NCI-H446 treated with DMSO at 0.1 percent for 48 hours (cell line): ENCODE results near the gene GATA1.

Experiments
- DNase-seq: peaks from one replicate; lab custom pipeline; 2025; lab: John Stamatoyannopoulos, UW

GATA1 gene

DNA sequence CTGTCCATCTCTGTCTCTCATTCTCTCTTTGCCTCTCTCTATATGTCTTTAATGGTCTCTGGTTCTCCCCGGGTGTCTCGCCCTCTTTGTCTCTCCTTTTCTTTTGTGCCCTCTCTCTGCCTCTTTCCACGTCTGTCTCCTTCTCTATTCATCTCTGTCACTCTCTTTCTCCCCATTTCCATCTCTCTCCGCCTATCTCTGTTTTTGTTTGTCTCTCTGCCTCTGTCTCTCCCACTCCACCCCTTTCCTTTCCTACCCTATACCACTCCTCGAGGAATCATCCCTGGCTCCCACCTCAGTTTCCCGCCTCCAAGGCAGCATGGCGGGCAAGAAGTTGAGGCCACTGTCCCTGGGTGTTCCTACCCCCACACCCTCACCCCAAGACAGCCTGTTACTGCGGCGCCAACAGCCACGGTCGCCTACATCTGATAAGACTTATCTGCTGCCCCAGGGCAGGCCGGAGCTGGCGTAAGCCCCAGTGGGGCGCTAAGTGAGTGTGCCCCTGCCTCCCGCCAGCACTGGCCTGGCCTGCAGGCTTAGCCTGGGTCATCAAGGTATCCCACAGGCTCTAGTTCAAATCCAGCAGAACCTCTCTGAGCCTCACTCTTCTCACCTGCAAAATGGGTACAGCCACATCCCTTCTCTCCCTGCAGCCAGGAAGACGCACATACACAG is 713 bp upstream of the GATA1 start:
- no peak for DNase-seq

DNA sequence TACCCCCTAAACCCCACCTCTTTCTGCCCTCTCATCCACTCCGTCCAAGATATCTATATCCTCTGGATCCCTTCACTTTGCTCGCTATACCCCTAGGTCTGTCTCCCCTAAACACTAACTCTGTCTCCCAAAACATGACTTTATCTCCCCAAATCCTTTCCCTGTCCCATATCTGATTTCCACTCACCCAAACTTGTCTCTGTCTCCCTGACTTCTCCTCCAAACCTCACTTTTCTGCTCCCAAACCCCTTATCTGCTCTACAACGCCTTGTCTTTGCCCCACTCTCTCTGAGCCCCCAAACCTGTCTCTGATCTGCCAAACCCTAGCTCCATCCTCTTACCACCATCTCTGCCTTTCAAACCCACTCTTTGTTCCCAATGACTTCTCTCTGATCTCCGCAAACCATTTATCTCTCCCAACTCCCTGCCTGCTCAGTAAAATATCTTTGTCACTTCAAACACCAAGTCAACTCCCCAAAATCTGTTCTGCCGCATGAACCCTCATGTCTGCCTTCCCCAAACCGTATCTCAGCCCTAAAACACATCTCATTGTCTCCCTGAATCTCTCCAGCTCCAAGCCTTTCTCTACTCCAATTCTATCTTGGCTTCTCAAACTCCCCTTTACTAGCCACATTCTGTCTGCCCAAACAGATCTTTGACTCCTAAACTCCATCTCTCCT is 575 bp downstream of the GATA1 start:
- DNase-seq = no peak

DNA sequence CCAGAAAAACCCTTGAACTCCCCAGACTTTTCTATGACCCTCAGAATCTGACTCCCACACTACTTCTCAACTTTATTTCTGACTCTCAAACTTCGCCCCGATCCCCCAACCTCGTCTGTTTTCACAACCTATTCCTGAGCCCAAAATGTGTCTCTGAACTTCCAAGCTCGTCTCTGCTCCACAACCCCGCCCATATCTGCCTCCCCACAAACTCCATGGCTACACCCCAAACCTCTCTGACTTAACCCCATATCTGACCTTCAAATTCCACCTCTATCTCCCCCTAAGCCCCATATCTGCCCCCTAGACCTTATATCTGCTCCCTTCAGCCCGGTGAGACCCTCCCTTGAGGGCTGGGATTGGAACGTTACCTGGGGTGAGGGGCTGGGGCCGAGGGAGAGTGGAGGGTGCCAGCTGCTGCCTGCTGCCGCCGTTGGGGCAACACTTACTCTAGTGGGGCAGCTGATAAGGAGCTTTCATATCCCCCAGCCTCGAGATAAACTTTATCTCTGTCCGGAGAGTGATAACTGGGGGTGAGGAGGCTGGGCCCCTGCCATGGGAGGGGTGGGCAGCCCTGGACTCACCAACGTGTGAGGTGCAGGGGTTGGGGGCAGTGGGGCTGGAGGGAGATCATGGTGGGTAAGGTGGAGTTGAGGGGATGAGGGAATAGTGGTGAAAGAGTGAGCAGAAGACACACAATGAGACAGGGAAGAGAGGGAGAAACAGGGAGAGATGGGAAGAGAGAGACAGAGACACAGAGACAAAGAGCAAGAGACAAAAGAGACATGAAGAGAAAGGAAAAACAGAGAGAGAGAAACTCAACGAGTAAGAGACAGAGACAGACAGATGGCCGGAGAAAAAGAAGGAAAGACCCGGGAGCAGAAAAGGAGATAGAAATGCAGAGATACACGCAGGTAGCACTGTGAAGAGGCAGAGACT is 1.4 kb downstream of the GATA1 start:
- DNase-seq = no peak

DNA sequence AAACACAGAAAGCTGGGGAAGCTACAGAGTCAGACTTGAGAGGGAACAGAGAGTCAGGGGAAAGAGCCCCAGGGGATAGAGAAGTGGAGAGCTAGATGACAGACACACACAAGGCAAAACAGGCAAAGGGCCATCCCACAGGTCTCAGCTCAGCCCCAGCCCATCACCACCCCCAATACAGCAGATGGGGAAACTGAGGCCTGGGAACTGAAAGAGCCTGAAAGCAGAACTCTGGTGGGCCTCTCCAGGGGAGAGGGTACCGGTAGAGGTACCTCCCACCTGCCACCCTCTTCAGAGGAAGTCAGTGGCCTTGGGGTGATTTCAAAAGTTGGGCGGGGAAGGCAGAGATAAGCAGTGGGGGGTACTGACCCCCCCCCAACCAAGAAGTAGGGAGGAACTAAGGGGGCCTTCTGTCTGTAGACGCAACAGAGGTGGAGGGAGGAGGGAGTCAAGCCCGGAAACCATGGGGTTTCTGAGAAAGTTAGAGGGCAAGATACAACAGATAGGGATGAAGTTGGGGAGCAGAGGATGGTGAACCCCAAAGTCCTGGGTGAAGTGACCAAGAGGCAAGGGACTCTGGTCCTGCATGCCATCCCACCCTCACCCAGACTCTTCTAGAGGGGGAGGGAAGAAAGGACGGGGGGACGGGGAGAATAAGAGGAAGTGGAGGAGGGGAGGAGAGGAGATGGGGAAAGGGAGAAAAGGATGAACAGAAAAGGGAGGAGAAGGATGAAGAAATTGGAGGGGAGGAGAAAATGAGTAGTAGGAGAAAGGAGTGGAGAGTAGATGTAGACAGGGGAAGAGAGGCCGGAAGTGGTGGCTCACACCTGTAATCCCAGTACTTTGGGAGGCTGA is 3.2 kb downstream of the GATA1 start:
- DNase-seq = no peak

DNA sequence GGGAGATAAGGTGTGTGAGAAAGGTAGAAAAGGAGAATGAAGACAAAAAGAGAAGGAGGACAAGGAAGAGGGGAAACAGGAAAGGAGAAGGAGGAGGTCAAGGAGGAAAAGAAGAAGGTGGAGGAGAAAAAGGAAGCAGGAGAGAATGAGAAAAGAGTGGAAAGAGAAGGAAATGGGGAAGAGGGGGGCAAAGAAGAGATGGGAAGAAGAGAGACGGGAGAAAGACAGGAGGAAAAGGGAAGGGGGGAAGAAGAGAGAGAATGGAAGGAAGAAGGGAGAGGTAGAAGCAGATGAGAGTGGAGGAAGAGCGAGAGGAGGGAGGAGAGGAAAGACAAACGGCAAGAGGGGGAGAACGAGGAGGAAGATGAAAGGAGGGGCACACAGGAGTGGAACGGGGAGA is 4.1 kb downstream of the GATA1 start:
- DNase-seq = no peak

DNA sequence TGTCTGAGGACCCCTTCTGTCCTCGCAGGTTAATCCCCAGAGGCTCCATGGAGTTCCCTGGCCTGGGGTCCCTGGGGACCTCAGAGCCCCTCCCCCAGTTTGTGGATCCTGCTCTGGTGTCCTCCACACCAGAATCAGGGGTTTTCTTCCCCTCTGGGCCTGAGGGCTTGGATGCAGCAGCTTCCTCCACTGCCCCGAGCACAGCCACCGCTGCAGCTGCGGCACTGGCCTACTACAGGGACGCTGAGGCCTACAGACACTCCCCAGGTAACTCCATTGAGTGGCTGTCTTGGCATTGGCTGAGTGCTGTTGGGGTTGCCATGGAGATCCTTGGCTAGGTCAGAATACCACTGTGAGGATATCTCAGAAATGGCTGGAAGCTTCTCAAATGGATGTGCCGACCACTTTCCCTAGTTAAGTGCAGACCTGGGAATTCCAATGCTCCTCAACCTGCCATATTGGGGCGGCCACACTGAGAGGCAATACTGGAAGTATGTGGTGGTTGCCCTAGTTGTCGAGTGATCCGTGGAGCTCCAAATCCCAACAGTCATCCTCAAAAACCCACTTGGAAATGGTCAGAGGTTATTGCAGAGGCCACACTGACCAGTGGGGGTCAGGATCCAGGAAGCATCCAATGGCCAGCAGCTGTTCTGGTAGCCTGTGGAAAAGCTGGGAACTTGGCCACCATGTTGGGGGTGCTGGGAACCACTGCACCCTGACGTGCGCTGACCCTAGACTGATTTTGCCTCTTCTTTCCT is 4.9 kb downstream of the GATA1 start:
- no peak for DNase-seq

DNA sequence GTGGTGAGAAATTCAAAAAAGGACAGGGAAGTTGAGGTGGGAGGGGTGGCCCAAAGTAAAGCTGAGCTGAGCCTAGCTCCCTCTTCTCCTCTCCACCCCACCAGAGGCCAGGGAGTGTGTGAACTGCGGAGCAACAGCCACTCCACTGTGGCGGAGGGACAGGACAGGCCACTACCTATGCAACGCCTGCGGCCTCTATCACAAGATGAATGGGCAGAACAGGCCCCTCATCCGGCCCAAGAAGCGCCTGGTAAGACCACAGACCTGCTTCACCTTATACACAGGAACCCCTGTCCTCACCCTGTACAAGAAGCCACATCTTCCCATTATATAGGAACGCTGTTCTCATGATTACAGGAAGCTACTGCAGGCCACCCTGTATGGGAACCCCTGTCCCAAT is 5.8 kb downstream of the GATA1 start:
- DNase-seq = no peak

DNA sequence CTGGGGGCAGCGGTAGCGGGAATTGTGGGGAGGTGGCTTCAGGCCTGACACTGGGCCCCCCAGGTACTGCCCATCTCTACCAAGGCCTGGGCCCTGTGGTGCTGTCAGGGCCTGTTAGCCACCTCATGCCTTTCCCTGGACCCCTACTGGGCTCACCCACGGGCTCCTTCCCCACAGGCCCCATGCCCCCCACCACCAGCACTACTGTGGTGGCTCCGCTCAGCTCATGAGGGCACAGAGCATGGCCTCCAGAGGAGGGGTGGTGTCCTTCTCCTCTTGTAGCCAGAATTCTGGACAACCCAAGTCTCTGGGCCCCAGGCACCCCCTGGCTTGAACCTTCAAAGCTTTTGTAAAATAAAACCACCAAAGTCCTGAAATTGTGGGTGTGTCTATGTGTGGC is 7.5 kb downstream of the GATA1 start:
- DNase-seq = no peak

DNA sequence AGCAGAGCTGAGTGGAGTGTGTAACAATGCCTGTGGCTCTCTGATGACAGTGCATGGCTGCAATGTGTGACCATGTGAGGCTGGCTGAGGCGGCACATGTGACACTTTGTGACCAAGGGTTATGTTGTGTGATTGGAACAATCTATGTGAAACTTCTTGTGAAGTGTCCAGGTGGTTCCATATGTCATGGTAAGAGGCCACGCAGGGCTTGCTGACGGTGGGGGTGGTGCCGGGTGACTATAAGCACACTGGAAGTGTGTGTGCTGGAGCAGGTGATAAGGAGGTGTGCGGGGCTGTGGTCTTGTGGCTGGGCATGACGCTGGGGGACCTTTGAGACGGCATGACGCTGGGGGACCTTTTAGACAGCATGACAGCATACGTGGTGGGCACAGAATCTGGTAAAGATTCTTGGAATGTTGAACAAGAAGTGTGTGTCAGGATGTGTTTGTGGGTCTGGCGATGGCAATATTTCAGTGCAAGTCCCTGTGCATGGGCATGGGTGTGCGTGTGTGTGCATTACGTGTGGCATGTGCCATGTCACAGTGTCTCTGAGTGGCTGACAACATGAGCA is 8.0 kb downstream of the GATA1 start:
- DNase-seq = no peak

DNA sequence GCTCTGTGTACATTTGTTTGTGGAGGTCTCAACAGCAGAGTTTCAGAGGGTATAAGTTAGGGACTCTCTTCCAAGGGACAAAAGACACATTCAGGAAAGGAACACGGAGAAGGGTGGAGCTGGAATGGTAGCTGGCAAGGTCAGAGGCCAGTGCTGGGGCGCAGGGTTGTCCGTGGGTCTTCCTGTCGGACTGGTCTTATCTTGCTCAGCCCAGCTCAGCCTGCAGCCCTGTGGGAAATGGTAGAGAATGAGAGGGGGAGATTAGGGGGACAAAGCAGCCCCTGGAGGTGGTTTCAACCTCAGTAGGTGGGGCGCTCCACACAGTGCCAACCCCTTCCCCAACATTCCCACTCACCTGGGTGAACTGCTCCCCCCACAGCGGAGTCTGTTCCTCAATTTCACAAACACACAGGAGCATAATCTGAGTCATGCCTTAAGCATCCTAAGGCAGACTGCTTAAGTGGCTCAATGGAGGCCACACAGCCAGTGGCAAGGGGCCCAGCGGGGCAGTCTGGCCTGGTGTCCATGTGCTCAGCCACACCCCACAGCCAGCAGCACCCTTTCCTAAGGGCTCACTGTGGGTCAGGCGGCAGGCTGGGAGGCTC is 8.6 kb downstream of the GATA1 start:
- DNase-seq = no peak

DNA sequence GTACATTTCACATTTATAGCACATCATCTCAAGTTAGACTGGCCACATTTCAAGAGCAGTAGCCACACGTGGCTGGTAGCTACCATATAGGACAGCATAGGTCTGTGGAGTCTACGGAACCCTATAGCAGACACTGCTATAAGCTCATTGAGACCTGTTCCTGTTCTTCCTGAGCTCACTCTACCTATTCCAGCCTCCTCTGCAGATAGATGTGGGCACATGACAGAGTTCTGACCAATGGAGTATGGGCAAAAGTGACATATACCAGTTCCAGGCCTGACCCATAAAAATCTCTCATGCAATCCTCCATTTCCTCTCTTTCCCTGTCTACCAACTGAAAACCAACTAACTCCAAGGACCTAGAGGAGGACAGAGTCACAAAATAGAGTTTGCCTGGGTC is 11.9 kb downstream of the GATA1 start:
- DNase-seq = no peak

DNA sequence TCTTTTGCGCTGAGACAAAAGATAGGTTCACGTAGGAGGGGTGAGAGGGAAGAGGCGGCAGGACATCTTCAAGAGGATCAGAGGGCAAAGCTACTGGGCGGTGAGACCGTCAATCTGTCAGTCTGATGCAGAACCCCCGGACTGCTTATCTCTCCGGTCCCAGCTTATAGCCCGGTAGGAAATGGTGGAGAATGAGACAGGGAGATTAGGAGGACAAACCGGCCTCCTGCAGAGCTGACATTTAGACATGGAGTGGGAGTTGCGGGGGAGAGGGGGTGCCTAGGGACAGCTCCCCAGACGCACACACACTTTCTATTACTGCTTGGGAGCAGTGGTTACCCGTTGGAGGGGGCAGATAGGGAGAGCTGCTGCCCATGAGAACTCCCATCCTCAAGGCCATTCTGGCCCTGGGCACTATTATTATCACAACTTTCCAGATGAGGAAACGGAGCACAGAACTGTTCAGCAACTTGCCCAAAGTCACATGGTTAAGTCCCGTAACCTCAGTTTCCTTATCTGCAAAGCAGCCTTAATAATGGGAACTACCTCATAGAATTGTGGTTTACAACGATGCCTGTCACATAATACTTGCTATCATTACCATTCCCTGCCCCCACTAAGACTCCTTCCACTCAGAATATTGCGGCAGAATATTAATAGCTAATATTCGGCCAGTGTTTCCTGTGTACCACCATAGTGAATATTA is 14.3 kb downstream of the GATA1 start:
- DNase-seq = no peak

DNA sequence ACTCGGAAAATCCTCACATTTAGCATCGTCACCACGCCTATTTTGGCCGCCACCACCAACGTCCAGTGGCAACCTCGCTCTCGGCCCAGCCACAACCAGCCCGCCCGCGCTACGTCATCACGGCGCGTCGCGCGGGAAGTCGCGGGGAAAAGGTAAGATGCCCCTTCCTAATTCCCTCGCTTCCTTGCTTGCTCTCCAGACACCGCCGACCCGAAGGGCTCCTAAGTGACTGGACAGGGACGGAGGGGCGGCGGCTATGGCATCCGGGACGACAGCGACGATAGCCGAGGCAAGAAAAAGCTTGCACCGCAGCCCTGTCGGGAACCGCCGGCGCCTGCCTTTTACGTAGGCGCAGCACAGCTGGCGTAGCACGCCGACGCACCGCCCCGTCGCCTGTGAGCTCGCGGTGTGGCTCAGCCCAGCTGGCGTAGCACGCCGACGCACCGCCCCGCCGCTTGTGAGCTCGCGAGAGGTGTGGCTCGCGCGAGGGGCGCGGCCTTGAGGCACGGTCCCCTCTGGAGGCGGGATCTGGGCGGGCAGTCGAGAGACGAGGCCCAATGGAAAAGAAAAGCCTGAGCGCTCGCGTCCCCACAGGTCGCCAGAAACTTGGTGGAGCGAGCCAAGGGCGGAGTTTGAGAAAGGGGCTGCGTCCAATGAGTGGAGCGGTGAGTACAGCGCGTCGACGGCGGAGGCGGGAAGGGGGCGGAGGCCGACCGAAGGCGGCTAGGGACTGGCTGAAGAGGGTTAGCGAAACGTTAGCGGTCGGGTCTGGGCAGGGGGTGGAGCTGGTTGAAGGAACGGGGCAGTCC is 15.1 kb downstream of the GATA1 start, which contains the start of gene HDAC6:
Gene HDAC6 (plus strand): TSS at position 788 of the 809 bp plus-strand sequence. CDS start 626 bp downstream, outside the sequence.
- DNase-seq = peak; percentile 95

DNA sequence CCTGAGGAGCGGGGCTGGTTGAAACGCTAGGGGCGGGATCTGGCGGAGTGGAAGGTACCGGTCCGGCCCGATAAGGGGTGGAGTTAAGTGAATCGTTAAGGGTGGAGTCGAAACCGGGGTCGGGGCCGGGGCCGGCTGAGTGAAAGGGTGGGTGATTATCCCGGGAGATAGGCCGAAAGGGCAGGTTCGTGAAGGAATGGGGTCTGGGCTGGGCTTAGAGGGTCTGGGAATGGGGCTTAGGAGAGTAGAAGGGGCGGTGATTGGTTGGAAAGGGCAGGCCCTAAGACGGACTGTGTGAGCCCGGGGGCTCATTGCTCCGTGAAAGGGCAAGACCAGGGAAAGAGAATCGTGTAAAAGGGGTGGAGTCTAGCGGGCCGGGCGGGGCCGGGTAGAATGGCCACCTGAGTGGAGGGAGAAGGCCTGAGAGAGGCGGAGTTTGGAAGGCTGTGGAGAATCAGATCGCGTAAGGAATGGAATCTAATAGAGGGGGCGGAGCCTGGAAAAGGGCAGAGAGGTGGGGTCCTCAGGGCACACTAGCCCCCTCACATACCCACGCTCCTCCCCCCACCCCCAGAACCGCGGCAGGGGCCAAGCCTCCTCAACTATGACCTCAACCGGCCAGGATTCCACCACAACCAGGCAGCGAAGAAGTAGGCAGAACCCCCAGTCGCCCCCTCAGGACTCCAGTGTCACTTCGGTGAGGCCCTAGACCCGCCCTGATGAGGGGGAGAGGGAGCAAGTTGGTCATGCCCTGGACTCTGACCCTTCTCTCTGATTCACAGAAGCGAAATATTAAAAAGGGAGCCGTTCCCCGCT is 15.9 kb downstream of the GATA1 start:
- peak; percentile 62 for DNase-seq

DNA sequence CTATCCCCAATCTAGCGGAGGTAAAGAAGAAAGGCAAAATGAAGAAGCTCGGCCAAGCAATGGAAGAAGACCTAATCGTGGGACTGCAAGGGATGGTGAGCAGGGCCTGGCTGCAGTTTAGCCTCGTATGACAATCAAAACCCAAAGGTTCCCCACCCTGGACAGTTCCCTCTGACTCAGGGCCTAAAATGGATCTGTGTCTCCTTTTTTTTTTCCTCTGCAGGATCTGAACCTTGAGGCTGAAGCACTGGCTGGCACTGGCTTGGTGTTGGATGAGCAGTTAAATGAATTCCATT is 16.5 kb downstream of the GATA1 start:
- no peak for DNase-seq

DNA sequence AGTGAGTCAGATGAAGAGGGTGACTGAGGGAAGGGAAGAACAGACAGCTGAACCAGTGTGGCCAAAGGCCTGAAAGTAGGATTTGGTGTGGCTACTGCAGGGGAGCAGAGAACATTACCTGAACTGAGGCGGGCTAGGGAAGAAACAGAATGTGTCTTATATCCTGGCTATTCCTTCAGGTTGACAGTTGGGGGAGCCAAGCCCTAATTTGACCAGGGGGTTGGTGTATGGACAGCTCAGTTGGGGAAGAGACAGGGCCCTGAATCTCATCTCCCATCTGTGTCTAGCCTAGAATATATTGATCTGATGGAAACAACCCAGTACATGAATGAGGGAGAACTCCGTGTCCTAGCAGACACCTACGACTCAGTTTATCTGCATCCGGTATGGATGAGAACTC is 19.7 kb downstream of the GATA1 start:
- no peak for DNase-seq

DNA sequence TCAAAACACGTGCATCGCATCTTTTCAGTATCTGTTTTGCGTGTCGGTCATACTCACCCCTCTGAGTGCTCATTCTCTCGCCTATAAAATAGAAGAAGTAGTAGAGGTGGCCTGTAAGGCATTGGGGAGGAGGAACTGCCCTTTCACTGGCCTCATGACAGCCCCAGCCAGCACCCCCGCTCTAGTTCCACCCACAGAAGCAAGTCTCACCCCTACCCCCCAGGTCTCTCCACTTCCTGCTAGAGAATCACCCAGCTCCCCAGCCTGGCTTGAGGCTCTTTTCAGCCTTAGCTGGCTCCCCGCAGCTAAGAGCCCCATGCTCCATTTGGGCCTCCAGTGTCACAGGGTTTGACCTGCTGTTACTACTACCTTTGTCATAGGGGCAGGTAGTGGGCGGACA is 27.3 kb downstream of the GATA1 start:
- DNase-seq = no peak

DNA sequence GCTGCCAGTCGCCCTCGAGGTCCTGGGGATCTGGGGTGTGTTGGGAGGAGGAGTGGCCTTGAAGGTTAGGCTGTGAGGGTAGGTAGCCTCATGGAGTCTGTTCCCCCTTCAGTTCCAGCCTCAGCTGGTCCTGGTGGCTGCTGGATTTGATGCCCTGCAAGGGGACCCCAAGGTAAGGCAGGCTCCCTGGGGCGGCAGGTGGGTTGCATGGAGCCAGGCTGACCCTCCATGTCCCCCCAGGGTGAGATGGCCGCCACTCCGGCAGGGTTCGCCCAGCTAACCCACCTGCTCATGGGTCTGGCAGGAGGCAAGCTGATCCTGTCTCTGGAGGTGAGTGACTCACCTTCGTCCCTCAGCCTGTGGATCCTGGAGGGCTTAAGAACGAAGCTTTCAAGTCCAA is 28.3 kb downstream of the GATA1 start:
- DNase-seq = no peak
